AML-193 (cell line): ENCODE results near the gene CD4.

ENCODE experiments used
- DNase-seq, 2 experiments: peaks; one replicate each; lab custom pipeline; 2025; lab: John Stamatoyannopoulos, UW

CD4 gene

DNA sequence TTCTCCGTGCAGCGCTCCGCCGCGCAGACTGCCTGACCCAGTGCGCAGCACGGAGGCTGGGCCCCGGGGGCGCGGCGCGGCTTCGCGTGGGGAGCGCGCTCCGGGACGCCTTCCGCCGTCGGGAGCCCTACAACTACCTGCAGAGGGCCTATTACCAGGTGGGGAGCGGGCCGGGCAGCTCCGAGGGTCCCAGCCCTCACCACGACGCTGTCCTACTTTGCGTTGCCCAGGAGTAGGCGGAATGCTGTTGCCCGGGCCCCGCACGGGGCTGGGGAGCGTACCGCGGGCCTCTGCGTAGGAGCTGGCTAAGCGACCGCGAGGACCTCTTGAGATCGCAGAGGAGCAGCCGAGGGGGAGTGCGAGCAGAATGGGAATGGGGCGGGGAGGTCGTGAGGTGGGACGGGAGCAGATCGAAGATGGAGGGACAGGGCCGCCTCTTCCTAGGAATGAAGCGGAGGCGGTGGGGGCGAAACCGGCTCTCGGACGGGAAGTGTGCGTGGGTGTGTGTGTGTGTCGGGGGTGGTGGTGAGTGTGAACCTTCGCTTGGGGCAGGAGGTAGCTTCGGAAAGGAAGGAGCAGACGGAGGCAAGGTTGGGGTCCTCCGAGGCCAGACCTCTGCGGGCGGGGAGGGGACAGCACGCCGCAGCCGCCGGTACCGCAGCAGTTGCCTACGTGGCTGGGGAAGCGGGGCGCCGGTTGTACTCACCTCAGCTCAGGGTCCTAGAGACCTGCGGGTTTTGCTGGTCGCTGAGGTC lies 39.6 kb downstream of the CD4 start:
- DNase-seq: no peak

DNA sequence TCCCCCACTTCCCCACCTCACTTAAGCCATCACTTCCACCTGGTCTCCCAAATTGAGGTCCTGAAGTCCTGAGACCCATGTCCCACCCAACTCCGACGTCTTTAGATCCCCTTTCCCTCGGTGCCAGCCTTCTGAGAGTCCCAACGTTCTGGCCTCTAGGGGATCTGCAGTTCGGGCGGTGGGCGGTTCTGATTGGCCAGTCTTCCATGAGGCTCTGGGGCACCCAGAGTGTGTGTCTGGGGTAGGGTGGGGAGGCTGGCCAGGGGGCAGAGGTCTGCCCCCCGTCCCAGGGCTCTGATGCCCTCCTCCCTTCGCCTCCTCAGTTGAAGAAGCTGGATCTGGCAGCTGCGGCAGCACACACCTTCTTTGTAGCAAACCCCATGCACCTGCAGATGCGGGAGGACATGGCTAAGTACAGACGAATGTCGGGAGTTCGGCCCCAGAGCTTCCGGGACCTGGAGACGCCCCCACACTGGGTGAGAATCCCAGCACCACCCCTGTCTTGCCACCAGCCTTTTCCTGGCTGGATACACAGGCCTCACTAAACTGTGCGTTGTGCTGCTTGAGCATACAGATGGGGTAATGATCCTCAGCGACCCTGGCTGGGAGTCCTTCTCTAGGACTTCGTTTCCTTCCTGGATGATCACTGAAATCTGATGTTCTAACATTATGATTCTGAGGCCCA lies 40.4 kb downstream of the CD4 start:
- DNase-seq: no peak

DNA sequence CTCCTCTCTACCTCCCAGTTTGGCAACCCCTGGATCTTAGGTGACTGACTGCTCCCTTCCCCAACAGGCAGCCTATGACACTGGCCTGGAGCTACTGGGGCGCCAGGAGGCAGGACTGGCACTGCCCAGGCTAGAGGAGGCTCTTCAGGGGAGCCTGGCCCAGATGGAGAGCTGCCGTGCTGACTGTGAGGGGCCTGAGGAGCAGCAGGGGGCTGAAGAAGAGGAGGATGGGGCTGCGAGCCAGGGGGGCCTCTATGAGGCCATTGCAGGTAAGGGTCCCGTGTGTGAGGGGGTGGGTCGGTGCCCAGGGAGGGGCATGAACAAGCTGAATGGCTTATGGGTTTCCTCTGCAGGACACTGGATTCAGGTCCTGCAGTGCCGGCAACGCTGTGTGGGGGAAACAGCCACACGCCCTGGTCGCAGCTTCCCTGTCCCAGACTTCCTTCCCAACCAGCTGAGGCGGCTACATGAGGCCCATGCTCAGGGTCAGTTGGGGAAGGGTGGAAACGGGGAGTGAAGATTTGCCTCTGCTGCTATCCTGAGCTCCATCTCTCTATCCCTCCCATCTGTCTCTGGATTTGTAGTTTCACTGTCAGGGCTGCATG lies 41.1 kb downstream of the CD4 start:
- DNase-seq: no peak

DNA sequence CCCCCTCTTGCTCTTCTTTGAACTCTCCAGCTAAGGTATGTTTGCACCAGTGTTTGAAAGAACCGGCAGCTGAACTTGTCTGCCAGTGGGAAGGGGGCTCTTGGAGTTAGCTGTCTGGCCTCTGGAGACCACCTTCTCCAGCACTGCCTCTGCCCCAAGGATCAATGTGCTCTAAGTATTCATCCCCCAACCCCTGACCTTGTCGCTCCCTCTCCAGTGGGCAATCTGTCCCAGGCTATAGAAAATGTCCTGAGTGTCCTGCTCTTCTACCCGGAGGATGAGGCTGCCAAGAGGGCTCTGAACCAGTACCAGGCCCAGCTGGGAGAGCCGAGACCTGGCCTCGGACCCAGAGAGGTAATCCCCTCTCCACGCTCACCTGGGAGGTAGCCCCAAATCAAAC lies 41.7 kb downstream of the CD4 start:
- no peak for DNase-seq

DNA sequence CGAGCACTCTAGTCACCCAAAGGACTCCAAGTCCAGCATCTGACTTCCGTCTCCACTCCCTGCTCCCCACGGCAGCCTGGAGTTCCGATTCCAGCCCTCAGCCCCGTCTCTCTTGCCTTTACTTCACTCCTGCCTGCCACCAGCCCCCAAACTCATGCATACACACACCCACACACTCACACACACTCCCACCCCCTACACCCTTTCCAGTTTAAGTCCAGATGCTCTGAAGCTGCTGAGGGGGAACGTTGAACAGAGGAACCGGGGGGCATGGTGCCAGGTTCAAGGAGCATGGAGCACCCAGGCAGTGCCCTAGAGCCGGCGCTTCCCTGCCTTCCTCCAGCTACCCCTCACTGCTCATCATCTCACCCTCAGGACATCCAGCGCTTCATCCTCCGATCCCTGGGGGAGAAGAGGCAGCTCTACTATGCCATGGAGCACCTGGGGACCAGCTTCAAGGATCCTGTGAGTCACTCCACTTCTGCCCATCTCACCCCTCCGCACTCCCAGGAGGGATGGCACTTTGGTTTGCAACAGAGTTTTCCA lies 42.2 kb downstream of the CD4 start:
- no peak for DNase-seq

DNA sequence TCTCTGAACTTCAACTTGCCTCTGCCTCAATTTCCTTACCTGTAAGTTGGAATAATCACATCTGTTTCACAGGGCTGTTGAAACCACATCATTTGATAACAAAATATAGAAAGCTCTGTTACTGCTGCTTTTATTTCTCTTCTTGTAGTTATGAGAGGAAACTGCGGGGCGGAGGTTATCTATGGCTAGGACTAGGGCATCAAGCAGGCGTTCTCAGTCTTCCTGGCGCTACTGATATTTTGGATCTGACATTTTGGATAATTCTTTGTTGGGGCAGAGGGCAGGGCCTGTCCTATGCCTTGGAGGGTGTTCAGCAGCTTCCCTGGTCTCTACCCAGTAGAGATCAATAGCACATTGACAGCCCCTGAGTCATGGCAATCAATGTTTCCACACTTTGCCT lies 42.8 kb downstream of the CD4 start:
- no peak for DNase-seq

DNA sequence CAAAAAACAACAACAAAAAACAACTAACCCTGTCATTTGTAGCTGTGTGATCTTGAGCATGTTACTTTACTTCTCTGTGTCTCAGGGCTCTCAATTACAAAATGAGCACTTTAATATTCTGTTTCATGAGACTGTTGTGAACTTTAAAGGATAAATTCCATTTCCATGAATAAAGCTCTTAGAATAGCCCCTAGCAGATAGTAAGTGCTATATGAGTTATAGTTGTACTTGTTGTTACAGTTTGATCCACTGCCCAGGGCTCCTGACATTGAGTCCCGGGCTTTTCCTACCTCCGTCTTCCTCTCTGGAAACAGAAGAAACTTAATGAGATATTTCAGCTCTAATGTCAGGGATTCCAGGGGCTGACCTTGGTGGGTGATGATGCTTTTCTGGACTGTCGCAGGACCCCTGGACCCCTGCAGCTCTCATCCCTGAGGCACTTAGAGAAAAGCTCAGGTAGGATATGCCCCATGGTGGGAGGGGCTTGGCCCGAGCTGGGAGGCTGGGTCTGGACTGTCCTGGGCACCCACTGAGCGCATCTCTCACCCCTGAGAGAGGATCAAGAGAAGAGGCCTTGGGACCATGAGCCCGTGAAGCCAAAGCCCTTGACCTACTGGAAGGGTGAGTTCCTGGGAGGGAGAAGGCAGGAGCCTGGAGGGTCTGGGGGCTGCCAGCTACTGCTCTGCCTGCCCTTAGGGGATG lies 44.0 kb downstream of the CD4 start:
- DNase-seq: no peak

DNA sequence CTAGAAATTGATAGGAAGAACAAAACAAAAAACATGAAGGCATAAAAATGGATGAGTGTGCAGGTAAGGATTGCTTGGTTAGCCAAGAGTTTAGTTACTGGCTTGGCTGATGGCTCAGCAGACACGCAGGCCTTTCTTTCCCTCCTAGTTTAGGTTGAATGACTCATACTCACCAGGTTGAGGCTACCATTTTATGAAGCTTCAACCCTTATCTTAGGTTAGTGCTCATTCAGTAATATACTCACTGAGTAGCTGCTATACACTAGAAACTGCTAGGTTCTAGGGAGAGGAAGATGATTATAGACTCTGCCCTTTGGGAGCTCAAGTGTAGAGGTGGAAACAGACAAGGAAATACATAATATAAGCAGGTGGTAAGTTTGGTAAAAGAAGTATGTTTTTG lies 44.9 kb downstream of the CD4 start:
- no peak for DNase-seq

DNA sequence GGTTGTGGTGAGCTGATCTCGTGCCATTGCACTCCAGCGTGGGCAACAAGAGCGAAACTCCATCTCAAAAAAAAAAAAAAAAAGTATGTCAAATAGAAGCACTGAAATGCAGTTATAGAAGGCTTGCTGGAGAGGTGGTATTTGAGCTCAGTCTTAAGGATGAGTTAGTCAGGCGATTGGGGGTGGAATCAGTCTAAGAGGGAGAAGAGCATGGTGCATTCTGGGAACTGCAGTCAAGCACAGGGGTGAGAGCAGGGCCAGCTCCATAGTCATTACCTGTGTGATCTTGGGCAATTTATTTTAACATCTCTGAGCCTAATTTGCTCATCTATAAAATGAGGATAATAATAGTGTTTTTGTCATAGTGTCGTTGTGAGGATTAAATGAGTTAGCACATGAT lies 45.5 kb downstream of the CD4 start:
- no peak for DNase-seq

DNA sequence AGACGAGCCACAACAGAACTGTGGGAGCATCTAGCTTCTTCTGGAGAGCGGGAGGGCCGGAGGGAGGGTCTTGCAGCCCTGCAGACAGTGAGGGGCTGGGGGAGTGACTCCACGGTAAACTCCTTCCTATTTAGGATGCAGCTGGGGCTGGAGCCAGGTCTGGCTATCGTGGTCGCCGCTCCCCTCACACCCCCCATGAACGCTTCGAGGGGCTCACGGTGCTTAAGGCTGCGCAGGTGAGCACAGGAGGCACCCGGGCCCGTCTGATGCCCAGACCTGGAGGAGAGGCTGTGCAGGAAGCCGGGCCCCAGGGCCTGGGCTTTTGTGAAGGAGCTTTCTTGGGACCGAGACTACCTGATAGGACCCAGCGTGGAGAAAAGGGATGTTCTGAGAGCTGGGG lies 47.5 kb downstream of the CD4 start:
- no peak for DNase-seq

DNA sequence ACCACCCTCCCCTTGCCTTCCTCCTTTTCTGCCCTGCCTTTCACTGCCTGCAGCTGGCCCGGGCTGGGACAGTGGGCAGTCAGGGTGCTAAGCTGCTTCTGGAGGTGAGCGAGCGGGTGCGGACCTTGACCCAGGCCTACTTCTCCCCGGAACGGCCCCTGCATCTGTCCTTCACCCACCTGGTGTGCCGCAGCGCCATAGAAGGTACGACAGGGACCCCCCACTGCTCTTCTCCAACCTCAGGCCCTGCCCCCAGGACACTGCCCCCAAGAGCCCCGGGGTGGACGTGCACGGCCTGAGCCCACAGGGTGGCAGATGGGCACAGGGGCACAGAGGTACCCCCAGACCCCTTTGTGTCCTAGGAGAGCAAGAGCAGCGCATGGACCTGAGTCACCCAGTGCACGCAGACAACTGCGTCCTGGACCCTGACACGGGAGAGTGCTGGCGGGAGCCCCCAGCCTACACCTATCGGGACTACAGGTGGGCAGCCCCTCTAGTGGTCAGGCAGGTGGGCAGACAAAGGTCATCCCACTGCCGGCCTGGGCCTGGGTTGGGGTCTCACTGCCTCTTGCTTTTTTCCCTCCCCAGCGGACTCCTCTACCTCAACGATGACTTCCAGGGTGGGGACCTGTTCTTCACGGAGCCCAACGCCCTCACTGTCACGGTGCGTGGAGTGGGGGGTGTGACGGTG lies 48.2 kb downstream of the CD4 start:
- DNase-seq: no peak

DNA sequence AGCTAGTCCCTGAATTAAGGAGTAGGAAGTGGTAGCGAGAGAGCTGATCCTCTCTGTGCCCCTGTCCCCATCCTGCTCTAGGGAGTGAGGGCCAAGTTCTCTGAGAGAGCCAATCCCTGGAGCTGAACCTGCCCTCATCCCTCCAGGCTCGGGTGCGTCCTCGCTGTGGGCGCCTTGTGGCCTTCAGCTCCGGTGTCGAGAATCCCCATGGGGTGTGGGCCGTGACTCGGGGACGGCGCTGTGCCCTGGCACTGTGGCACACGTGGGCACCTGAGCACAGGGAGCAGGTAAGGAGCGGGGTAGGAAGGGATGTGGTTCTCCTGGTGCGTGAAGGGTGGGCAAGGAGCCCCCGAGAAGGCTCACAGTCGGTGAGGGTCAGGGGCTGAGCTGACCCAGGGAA lies 49.5 kb downstream of the CD4 start:
- DNase-seq: no peak

DNA sequence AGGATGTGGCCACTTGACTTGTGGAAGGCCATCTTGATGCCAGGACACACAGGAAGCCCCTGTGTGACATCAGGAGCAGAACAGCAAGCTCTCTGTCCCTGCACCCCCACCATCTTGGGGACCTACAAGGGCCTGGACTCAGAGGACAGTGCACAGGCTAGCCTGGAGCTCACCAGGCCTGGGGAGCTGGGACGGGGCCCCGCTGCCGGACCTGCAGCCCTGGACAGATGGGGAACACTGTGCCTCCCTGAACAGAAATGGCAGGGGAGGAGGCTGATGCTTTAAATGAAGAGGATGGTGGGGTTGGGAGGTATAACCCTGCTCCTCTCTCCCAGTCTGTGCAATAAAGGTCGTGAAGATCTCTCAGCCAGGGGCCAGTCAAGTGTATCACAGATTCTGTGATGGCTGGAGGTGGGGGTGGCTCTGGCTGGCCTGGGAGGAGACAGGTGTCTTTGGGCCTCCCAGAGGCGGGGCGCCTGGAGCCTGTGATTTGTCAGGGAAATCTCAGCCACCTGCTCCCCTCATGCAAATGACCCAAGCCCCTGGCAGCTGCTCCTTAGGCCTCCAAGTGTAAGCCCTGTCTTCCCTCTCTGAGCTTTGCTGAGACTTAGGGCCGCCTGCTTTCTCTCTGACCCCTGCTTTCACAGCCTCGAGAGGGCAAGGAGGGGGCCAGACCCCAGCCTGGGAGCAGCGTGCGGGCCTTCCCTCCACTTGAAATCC lies 50.3 kb downstream of the CD4 start:
- no peak for DNase-seq

DNA sequence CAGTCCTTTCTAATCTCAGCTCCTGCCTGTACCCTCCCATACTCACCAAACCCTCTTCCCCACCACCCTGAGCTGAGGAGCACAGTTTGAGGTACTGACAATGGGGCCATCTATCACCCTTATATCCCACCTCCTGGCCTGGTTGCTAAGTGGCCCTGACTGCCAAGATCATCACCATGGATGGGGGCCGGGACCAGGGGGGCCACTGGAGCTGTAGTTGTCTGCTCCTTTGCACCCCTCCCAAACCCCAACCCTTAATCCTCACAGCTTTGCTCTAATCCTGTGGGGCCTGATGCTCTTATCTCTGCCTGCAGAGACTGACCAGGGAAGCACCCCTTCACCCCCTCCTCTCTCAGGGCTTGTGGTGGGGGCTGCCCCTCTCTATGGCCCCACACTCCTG lies 51.0 kb downstream of the CD4 start:
- DNase-seq: no peak

DNA sequence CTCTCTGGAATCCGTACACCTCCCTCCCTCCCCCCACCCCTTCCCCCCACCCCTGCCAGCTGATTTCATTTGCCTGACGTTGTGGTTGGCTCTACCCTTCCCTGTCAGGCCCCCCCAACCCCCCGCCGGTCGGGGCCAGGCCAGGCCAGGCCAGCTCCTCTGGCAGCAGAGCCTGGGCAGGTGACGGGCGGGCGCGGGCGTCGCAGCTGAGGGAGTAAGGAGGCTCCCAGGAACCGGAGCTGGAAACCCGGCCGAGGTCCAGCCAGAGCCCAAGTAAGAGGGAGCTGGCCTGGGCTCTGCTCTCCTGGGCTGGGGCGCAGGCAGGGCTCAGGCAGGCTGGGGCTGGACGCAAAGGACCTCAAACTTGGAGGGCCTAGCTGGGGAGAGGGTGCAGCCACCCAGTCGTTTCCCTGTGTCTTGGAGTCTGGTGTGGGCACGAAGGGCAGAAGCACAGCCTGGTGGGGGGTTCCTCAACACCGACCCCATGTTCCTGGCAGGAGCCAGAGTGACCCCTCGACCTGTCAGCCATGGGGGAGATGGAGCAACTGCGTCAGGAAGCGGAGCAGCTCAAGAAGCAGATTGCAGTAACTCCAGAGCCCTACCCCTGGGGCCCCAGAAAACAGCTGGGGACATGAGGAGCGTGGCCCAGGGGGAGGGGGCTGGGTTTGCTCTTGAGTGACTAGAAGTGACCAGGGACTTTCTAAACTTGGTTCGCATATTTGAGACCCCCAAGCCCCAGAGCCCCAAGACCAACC lies 51.6 kb downstream of the CD4 start, which contains the start of gene GNB3:
TSS of gene GNB3 (plus strand) at position 165 of the 755 bp plus-strand sequence. CDS start at position 528, 363 bp downstream.
- DNase-seq: no peak

DNA sequence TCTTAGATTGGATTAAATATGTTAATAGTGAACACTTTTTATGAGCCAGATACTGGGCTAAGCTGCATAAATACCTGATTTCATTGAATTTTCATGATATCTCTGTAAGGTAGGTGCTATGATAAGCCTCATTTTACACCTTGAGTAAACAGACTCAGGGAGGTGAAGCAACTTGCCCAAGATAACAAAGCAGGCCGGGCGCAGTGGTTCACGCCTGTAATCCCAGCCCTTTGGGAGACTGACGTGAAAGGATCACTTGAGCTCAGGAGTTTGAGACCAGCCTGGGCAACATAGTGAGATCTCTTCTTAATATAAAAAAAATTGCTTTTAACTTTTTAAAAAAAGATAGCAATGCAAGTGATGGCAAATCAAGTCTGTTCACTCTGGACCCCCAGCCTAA lies 52.7 kb downstream of the CD4 start:
- no peak for DNase-seq

DNA sequence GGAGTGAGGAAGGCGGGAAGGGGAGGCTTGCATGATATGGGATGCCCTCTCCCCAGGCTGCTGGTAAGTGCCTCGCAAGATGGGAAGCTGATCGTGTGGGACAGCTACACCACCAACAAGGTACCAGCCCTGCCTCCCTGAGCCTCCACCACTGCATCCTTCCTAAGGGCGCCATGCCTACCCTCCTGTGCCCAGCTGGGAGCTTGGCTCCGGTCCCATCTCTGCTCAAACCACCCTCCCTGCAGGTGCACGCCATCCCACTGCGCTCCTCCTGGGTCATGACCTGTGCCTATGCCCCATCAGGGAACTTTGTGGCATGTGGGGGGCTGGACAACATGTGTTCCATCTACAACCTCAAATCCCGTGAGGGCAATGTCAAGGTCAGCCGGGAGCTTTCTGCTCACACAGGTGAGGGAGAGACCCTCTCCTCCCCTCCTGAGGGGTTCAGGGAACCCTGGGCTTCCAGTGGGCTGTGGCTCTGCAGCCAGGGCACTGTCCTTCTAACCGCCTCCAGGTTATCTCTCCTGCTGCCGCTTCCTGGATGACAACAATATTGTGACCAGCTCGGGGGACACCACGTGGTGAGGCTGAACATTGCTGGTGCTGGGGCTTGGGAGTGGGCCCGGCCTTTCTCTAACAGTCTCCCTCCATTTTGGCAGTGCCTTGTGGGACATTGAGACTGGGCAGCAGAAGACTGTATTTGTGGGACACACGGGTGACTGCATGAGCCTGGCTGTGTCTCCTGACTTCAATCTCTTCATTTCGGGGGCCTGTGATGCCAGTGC lies 54.0 kb downstream of the CD4 start:
- no peak for DNase-seq

DNA sequence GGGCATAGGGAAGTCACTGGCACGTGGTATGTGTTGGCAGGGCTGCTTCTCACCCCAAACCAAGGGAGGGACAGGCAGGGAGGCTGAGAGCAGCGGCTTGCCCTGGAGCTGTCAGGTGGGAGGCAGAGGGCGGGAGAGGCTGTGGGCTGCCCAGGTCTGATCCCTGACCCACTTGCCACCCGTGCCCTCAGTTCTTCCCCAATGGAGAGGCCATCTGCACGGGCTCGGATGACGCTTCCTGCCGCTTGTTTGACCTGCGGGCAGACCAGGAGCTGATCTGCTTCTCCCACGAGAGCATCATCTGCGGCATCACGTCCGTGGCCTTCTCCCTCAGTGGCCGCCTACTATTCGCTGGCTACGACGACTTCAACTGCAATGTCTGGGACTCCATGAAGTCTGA lies 56.1 kb downstream of the CD4 start:
- DNase-seq: no peak

DNA sequence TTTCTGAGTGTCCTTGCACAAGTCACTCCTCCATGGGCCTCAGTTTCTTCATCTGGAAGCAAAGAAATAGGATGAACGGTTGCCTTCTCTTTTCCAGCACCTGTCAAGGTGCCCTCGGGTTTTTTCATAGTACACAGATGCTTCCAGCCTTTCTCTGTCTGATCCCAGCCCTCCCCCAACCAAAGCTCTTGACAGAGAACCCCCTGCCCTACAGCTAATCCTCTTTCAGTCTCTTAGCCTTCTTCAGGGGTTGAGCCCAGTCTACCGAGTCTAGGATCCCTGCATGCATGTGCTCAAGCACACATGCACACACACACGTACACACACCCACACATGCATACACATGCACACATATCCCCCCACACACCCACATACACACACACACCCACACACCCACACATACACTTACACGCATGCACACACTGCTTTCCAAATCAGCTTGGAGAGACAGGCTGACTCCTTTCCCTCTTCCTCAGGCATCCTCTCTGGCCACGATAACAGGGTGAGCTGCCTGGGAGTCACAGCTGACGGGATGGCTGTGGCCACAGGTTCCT lies 57.1 kb downstream of the CD4 start:
- no peak for DNase-seq
